Measurements from ENCODE around the gene ADH5. TPM values are rescaled to one million over a fixed set of nuclear protein-coding genes. Genes with fewer than 3 reads are reported as not detected.

Gene ADH5
- total and polyA plus RNA-seq, 8 donors, result 152 to 305 (median 244) TPM

DNA sequence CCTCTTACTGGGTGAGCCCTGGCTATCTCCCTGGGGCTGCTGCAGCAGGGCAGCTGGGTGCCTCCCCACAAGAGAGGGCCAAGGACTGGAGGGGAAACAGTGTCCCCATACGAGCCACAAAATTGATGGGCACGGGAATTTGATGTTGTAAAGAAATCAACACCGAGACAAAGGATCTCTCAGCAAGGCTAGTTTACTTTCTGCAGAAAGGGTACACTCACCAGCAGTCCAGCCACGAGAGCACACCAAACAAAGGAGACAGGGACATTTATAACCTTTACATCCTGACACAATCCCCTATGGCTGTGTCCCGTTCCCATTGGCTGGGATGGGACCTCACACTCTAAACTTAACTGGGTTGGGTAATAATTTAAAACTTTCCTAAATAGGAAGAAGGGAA lies 67.2 kb downstream of the ADH5 start:
- TF ChIP-seq, protein P1, sequence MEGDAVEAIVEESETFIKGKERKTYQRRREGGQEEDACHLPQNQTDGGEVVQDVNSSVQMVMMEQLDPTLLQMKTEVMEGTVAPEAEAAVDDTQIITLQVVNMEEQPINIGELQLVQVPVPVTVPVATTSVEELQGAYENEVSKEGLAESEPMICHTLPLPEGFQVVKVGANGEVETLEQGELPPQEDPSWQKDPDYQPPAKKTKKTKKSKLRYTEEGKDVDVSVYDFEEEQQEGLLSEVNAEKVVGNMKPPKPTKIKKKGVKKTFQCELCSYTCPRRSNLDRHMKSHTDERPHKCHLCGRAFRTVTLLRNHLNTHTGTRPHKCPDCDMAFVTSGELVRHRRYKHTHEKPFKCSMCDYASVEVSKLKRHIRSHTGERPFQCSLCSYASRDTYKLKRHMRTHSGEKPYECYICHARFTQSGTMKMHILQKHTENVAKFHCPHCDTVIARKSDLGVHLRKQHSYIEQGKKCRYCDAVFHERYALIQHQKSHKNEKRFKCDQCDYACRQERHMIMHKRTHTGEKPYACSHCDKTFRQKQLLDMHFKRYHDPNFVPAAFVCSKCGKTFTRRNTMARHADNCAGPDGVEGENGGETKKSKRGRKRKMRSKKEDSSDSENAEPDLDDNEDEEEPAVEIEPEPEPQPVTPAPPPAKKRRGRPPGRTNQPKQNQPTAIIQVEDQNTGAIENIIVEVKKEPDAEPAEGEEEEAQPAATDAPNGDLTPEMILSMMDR (IDR thresholded peaks at IDR 0.05), result no peak
- peaks cover 0 to 16% of the 10 kb centered on the region in 2 donors for H3K9me3 ChIP-seq
- H3K27ac ChIP-seq, result no peak overlapping the region
- DNase-seq (no peak), ATAC-seq (no peak)
- H3K4me1 ChIP-seq, result no peaks in the 10 kb centered on the region
- H3K27me3 ChIP-seq, result no peaks in the 10 kb centered on the region
- intact Hi-C loops (cut with DNase I), result no loop called here
- peaks cover 0 to 4% of the 10 kb centered on the region in 2 donors for H3K36me3 ChIP-seq
- no peak overlapping the region for H3K4me3 ChIP-seq

Other genes starting within 250 kb of the ADH5 start
- gene EIF4E, start 159.7 kb downstream of the ADH5 start, total RNA-seq, result 10 to 100 TPM; 78.8 to 78.9 TPM
- 100 to 1,000 TPM in 5 of 6 donors, 10 to 100 TPM in 1; 95.0 to 114 (median 105) TPM for gene EIF4E, start 159.7 kb downstream of the ADH5 start, polyA plus RNA-seq (ENCODE audit: insufficient read length in 6 of 6)
- gene METAP1, start 93.1 kb downstream of the ADH5 start, total RNA-seq, result 10 to 100 TPM; 31.5 to 42.8 TPM
- gene METAP1, start 93.1 kb downstream of the ADH5 start, polyA plus RNA-seq (ENCODE audit: insufficient read length in 6 of 6), result 10 to 100 TPM; 56.8 to 73.1 (median 64.4) TPM
- gene ADH4, start 55.5 kb upstream of the ADH5 start, total RNA-seq, result not detected
- 1 to 10 TPM in 5 of 6 donors, under 1 TPM in 1; 0.48 to 2.0 (median 1.5) TPM for gene ADH4, start 55.5 kb upstream of the ADH5 start, polyA plus RNA-seq (ENCODE audit: insufficient read length in 6 of 6)
- gene ADH6, start 130.5 kb upstream of the ADH5 start, total RNA-seq, result not detected
- gene ADH6, start 130.5 kb upstream of the ADH5 start, polyA plus RNA-seq (ENCODE audit: insufficient read length in 6 of 6), result 10 to 100 TPM; 11.8 to 23.6 (median 16.0) TPM
- gene ADH1A, start 202.2 kb upstream of the ADH5 start, total RNA-seq, result 1 to 10 TPM; 1.0 to 1.3 TPM
- gene ADH1A, start 202.2 kb upstream of the ADH5 start, polyA plus RNA-seq (ENCODE audit: insufficient read length in 6 of 6), result 10 to 100 TPM; 12.5 to 17.6 (median 15.3) TPM
- gene ADH1B, start 232.6 kb upstream of the ADH5 start, total RNA-seq, result 100 to 1,000 TPM; 312 to 427 TPM
- 1,000 to 10,000 TPM in 4 of 6 donors, 100 to 1,000 TPM in 2; 961 to 1,119 (median 1,010) TPM for gene ADH1B, start 232.6 kb upstream of the ADH5 start, polyA plus RNA-seq (ENCODE audit: insufficient read length in 6 of 6)